MG63 (cell line): ENCODE data around the gene CREB5. TPM values are rescaled to one million over a fixed set of nuclear protein-coding genes. Genes with fewer than 3 reads are reported as not detected.

Experiments
- DNase-seq: peaks from one replicate; pipeline ENCODE4 v3.0.0-alpha.2; 2020
- H3K27me3 ChIP-seq: fragments of 250-450 bp; sonication (Bioruptor Pico); 2 replicates; pipeline ENCODE4 v1.5.1; 2020; ENCODE audit warnings: mild to moderate bottlenecking, moderate library complexity
- H3K36me3 ChIP-seq: fragments of 250-450 bp; sonication (Bioruptor Pico); 2 replicates; pipeline ENCODE4 v1.5.1; 2020; ENCODE audit warnings: mild to moderate bottlenecking, moderate library complexity
- H3K4me3 ChIP-seq: fragments of 250-450 bp; sonication (Bioruptor Pico); 2 replicates; pipeline ENCODE4 v1.5.1; 2020; ENCODE audit warnings: mild to moderate bottlenecking, moderate library complexity
- H3K9me3 ChIP-seq: fragments of 250-450 bp; sonication (Bioruptor Pico); 2 replicates; pipeline ENCODE4 v1.5.1; 2020; ENCODE audit warnings: mild to moderate bottlenecking, moderate library complexity
- total RNA-seq: library from RNA; depleted of rRNA; stranded (reverse); fragments of >200 nt; shearing (Covaris generic); gene quantifications from 2 replicates; pipeline ENCODE4 v1.2.3, GENCODE V29; 2014; ENCODE audit warnings: low replicate concordance; rRNA removed

Gene CREB5, protein sequence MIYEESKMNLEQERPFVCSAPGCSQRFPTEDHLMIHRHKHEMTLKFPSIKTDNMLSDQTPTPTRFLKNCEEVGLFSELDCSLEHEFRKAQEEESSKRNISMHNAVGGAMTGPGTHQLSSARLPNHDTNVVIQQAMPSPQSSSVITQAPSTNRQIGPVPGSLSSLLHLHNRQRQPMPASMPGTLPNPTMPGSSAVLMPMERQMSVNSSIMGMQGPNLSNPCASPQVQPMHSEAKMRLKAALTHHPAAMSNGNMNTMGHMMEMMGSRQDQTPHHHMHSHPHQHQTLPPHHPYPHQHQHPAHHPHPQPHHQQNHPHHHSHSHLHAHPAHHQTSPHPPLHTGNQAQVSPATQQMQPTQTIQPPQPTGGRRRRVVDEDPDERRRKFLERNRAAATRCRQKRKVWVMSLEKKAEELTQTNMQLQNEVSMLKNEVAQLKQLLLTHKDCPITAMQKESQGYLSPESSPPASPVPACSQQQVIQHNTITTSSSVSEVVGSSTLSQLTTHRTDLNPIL
- total RNA-seq, result 18.5 and 19.4 TPM in 2 replicates

DNA sequence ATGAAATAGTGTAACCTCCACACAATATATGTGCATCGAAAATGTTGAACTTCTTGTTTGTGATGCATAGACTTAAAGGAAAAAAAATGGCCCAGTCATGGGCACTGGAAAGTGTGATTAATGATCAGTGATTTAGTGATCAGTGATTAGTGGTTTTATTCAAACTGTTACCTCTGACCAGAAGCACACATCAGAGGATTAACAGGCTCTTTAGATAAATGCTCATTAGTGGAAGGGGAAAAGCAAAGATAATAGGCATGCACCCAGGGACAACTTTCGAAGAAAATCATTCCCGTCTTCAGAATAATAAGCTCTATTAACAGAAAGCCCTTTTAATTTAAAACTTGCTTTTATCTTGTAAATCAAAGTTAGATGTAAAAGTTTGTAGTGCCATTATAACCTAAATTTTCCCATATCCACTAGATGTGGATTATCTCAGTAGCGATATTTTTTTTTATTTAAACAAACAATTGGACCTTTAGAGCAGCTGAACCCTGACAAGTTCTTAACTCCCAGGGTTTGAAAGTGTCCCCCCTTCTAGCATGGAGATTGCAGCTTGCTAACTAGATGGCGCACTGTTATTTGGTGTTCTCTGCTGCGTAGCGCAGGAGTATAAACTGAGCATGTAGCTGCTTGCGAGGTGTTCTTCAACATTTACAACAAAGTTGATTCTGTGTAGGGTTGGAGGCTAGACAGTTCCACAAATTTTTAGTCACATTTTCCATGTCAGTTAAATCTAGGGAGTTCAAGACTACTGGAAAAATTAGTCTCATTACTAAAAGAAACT is at the start of gene CREB5:
TSS of gene CREB5 (plus strand) at position 643 of the 787 bp plus-strand sequence. CDS start 397 bp downstream, outside the sequence.
- Histone ChIP-seq H3K27me3 (no peaks in the 10 kb centered on the region), H3K9me3 (no peaks in the 10 kb centered on the region), H3K4me3 (peak within 1 kb of the TSS; percentile 76), H3K36me3 (peaks cover 8% of the 10 kb centered on the region)
- DNase-seq, result no peak

GRCh38 chr7:28362812-28363211 is 49.5 kb upstream of the CREB5 start:
- no peak for DNase-seq
- Histone ChIP-seq H3K9me3 (peaks cover 2% of the 10 kb centered on the region), H3K36me3 (no peaks in the 10 kb centered on the region), H3K4me3 (no peak overlapping the region), H3K27me3 (no peaks in the 10 kb centered on the region)

DNA sequence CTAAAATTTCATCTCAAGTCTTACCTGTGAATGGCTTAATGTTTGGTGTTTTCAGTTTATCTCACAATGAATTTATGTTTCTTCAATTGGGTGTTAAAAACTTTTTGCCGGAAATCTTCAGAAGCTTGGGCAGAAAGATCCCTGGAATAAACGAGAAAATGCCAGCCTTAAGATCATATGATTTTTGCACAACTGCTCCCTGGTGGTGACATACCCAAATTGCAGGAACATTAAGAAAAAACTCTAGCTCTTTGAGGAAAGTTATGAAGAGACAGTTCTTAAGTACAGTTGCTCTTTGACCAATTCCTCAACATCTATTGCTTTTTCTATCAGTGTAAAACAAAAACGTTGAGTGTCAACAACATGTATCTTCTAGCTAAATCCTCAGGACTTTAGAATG is 48.2 kb upstream of the CREB5 start:
- DNase-seq, result no peak
- peaks cover 2% of the 10 kb centered on the region for H3K9me3 ChIP-seq
- no peaks in the 10 kb centered on the region for H3K36me3 ChIP-seq
- no peaks in the 10 kb centered on the region for H3K27me3 ChIP-seq
- no peak overlapping the region for H3K4me3 ChIP-seq

DNA sequence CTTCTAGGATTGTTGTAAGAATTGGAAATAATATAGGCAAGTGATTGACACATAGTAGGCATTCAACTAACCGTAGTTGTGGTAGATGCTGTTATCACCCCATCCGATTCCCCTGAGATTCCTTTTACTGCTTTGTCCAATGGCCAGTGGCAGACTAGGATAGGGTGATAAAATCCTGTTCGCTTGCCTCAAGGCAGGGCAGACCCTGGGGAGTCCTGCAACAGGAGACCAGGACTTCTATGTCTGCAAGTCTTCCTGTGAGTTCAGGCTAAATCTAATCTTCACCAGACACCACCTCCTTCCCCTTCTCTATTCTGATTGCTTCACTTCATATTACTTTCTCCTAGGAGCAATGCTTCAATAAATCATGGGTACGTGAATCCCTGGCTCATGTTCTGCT is 42.8 kb upstream of the CREB5 start:
- Histone ChIP-seq H3K36me3 (no peaks in the 10 kb centered on the region), H3K9me3 (no peaks in the 10 kb centered on the region; the same call in none of the 2 replicates), H3K27me3 (no peaks in the 10 kb centered on the region), H3K4me3 (no peak overlapping the region)
- no peak for DNase-seq

- DNase-seq, result no peak
- no peaks in the 10 kb centered on the region for H3K9me3 ChIP-seq
- no peaks in the 10 kb centered on the region for H3K27me3 ChIP-seq
- H3K4me3 ChIP-seq, result no peak overlapping the region
- no peaks in the 10 kb centered on the region for H3K36me3 ChIP-seq
Measured at GRCh38 chr7:28371846-28372245, 40.5 kb upstream of the CREB5 start.

DNA sequence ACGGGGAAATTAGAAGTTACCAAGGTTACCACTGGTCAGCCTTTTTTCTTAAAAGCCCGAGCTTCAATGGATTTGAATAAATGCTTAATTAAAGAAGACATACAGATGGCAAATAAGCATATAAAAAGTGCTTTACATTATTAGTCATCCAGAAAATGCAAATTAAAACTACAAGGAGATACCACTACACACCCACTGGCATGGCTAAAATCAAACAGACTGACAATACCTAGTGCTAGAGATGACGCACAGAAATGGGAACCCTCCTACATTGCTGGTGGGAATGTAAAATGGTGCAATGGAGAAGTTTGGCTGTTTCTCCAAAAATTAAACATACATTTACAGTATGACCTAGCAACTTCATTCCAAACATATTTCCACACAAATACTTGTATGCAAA is 38.3 kb upstream of the CREB5 start:
- no peak for DNase-seq
- Histone ChIP-seq H3K9me3 (no peaks in the 10 kb centered on the region), H3K4me3 (no peak overlapping the region), H3K27me3 (no peaks in the 10 kb centered on the region), H3K36me3 (no peaks in the 10 kb centered on the region)

DNA sequence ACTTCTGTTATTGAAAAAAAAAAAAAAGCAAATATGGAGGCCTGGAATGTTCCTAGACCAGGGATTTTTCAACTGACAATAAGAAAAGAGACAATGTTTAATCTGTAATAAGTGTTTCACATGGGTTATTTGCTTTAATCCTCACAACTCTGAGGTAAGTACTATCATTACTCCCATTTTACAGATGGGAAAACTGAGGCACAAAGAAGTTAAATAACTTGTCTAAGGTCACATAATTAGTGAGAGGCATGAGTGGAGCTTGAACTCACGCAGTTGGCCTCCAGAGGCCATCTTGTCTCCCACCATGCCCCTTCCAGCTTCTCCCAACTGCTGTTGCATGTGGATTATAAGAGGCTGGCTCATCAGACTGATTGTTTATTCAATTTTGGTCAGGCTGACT is 36.6 kb upstream of the CREB5 start:
- Histone ChIP-seq H3K27me3 (no peaks in the 10 kb centered on the region), H3K4me3 (no peak overlapping the region), H3K9me3 (no peaks in the 10 kb centered on the region)

GRCh38 chr7:28376634-28377033 is 35.7 kb upstream of the CREB5 start:
- Histone ChIP-seq H3K36me3 (no peaks in the 10 kb centered on the region), H3K4me3 (no peak overlapping the region), H3K9me3 (no peaks in the 10 kb centered on the region), H3K27me3 (no peaks in the 10 kb centered on the region)
- peak; percentile 87 for DNase-seq

More for the DNA sequence above, 36.6 kb upstream of the CREB5 start:
- H3K36me3 ChIP-seq, result no peaks in the 10 kb centered on the region
- no peak for DNase-seq

DNA sequence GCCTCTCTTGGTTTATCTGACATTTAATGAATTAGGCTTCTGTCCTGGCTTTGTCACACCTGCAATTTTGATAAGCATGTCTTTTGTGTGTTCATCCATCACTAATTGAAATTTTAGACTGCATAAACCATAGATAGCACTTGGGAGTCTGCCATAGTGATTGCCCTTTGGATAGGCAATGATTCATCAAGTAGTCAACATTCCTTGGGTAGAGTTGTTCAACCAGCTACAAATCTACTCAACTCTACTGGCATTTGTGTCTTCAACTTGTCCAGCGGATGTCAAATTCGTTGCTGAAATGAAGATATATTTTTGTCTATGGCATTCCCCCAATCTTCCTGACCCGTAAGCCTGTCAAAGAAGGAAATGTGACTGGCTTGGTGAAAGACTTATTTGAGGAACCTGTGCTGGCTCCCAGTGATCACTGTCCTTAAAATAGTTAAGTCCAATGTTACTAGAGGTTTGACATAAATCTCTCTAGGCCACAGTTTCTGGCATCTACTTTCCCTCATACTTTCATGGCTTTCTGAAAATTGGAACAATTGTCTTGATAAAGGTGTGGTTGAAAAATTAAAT is 33.7 kb upstream of the CREB5 start:
- Histone ChIP-seq H3K4me3 (no peak overlapping the region), H3K27me3 (no peaks in the 10 kb centered on the region), H3K9me3 (0 out of 2 replicates have a peak, but pooled peaks cover 2% of the 10 kb centered on the region), H3K36me3 (no peaks in the 10 kb centered on the region)
- no peak for DNase-seq

DNA sequence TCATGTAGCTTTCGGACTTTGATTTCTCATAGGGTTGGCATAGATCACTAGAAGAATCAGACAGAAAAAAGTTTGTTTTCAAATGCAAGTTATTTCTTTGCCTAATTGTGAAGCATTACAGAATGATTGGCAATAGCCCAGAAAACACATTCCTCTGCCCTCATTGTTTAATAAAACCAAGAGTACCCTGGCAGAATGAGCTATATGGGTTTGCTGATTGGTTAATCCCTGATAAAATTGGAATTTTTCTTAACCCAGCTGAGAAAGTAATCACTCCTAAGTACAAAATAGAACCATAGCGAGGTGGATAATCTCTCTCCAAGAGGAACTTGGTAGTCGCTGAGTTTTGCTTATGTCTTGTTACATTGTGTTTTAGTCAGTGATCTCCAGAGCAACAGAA is 30.9 kb upstream of the CREB5 start:
- H3K27me3 ChIP-seq, result no peaks in the 10 kb centered on the region
- peaks cover 2% of the 10 kb centered on the region; the same call in 1 of the 2 replicates for H3K9me3 ChIP-seq
- DNase-seq, result no peak
- no peak overlapping the region for H3K4me3 ChIP-seq
- no peaks in the 10 kb centered on the region; the same call in 1 of the 2 replicates for H3K36me3 ChIP-seq

DNA sequence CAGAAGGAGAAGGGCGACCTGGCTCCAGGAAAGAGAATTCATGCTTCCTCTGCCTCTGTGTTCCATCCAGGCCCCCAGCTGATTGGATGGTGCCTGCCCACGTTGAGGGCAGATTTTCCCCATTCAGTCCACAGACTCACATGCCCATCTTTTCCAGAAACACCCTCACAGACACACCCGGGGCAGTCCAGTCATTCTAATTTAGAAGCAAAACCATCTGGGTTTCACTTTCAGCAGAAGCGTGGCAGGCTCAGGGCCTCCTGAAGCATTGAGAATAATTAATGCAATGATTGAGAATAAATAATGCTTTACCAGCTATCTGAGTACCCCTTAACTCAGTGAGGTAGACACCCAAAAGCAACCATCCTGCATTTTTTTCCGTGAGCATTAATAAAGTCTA is 30.2 kb upstream of the CREB5 start:
- no peak for DNase-seq
- Histone ChIP-seq H3K36me3 (no peaks in the 10 kb centered on the region; the same call in 1 of the 2 replicates), H3K4me3 (no peak overlapping the region), H3K27me3 (no peaks in the 10 kb centered on the region), H3K9me3 (peaks cover 6% of the 10 kb centered on the region; the same call in 1 of the 2 replicates)

GRCh38 chr7:28383975-28384374 is 28.3 kb upstream of the CREB5 start:
- Histone ChIP-seq H3K36me3 (no peaks in the 10 kb centered on the region; the same call in 1 of the 2 replicates), H3K27me3 (no peaks in the 10 kb centered on the region), H3K4me3 (no peak overlapping the region), H3K9me3 (peaks cover 6% of the 10 kb centered on the region; the same call in 1 of the 2 replicates)
- DNase-seq, result no peak

DNA sequence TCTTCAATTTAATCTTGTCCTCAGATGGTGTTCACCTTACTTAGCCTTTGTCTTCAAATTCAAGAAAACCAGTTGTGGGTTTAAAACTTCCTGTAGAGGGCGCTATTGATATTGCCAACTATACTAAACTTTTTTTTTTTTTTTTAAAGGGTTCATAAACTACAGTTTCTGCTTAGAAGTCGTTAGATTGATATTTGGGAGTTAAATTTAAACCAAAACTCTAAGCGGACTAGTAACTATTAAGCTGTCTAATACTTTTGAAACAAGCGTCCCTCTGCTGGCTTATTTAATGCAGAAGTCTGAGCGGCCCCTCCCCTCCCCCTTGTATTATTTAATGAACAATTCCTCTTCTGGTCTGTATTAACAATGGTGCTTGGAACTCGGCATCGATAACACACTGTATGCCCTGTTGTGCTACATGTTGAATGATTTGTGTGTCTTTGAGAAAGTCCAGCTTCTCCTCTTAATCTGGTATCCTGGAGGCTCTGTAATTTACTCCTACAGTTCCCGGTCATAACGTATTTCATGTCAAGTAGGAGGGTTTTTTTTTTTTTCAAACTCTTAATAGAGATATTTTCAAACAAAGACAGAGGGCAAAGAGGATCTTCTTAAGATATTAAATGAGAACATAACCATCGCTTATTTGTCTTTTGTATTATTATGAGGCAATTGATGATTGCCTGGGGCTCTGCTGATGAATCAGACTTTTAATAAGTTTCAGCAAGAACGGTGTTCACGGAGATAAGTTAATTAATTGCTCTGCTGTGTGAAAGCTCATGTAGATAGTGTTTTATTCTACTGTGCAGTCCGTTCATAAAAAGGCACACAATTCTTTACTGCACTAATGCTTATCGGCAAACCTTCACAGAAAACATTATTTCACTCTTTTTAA is 22.6 kb upstream of the CREB5 start:
- Histone ChIP-seq H3K9me3 (peaks cover 4% of the 10 kb centered on the region), H3K27me3 (no peaks in the 10 kb centered on the region), H3K4me3 (peak overlapping the region; percentile 39), H3K36me3 (no peaks in the 10 kb centered on the region; the same call in 1 of the 2 replicates)
- DNase-seq, result no peak

GRCh38 chr7:28390426-28390825 is 21.9 kb upstream of the CREB5 start:
- no peaks in the 10 kb centered on the region; the same call in 1 of the 2 replicates for H3K36me3 ChIP-seq
- DNase-seq, result no peak
- no peaks in the 10 kb centered on the region for H3K27me3 ChIP-seq
- peaks cover 4% of the 10 kb centered on the region for H3K9me3 ChIP-seq
- peak overlapping the region; percentile 39 for H3K4me3 ChIP-seq

DNA sequence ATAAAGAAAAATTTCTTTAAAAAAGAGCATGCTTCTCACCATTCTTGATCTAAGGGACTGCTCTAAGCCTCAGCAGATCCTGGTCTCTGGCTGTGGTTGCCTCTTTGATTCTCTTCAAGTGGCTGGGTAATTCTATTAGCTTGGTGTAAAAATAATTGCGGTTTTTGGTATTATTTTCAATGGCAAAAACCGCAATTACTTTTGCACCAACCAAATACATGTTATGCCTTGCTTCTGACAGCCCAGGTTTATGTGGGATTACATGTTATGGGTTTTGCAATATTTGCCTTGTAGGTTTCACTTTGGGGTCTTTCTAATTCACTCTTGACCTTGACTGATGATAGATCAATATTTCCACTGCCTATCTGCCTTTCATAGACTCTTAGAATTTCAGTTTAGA is 20.0 kb upstream of the CREB5 start:
- DNase-seq, result no peak
- Histone ChIP-seq H3K9me3 (no peaks in the 10 kb centered on the region; the same call in 1 of the 2 replicates), H3K27me3 (no peaks in the 10 kb centered on the region), H3K4me3 (no peak overlapping the region), H3K36me3 (no peaks in the 10 kb centered on the region)

DNA sequence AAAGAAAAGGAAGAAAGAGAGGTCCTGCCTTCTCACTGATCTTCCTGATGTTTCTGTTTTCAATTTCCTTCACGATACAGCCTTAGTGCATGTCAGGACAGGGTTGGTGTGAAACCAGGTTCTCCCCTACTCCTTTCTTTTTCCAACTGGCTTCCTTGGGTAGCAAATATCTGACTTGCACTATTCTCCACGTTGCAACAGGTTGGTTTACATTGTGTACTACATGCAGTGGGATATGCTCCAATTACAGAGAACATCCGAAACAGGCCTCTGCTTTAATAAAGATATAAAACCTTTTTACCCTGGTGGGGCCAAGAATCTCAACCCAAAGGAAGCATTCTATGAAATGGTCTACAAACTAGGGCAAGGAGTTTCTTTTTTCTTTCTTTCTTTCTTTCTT is 16.9 kb upstream of the CREB5 start:
- H3K36me3 ChIP-seq, result no peaks in the 10 kb centered on the region
- H3K27me3 ChIP-seq, result no peaks in the 10 kb centered on the region
- no peak for DNase-seq
- no peaks in the 10 kb centered on the region; the same call in 1 of the 2 replicates for H3K9me3 ChIP-seq
- H3K4me3 ChIP-seq, result no peak overlapping the region
